ENCODE data around the gene REEP1.

GRCh38 chr2:86291328-86291662 is 46.1 kb downstream of the REEP1 start:
- TF ChIP-seq CTCF (IDR thresholded peaks at IDR 0.05) (no peak), POLR2AphosphoS5 (IDR thresholded peaks at IDR 0.05; ENCODE audit: low read depth, low read length) (no peak)
- TF ChIP-seq, protein P1, sequence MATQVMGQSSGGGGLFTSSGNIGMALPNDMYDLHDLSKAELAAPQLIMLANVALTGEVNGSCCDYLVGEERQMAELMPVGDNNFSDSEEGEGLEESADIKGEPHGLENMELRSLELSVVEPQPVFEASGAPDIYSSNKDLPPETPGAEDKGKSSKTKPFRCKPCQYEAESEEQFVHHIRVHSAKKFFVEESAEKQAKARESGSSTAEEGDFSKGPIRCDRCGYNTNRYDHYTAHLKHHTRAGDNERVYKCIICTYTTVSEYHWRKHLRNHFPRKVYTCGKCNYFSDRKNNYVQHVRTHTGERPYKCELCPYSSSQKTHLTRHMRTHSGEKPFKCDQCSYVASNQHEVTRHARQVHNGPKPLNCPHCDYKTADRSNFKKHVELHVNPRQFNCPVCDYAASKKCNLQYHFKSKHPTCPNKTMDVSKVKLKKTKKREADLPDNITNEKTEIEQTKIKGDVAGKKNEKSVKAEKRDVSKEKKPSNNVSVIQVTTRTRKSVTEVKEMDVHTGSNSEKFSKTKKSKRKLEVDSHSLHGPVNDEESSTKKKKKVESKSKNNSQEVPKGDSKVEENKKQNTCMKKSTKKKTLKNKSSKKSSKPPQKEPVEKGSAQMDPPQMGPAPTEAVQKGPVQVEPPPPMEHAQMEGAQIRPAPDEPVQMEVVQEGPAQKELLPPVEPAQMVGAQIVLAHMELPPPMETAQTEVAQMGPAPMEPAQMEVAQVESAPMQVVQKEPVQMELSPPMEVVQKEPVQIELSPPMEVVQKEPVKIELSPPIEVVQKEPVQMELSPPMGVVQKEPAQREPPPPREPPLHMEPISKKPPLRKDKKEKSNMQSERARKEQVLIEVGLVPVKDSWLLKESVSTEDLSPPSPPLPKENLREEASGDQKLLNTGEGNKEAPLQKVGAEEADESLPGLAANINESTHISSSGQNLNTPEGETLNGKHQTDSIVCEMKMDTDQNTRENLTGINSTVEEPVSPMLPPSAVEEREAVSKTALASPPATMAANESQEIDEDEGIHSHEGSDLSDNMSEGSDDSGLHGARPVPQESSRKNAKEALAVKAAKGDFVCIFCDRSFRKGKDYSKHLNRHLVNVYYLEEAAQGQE (IDR thresholded peaks at IDR 0.05; ENCODE audit: insufficient read depth in 1 of 2, low read depth in 2 of 2, low read length in 1 of 2): no peak

Measured in Panc1 (cell line).